Activated CD4-positive, alpha-beta memory T cell treated with anti-CD3 and anti-CD28 coated beads, Interleukin-2, amount 10 ng/mL, durations not matched to agents 7 days and 5 days (primary cell): Measurements from ENCODE around the gene WNT10A. TPM values are rescaled to one million over a fixed set of nuclear protein-coding genes. Genes with fewer than 3 reads are reported as not detected.
"Not testable (repeated sequence)": the region's sequence is repeated elsewhere in the genome, so short reads cannot be mapped to it uniquely, and the experiment has no call there.

Experiments used
- CTCF ChIA-PET: fragments of 350-600 bp; sonication (Branson Sonifier 250); formaldehyde crosslinking; loops from one replicate; lab custom pipeline; 2021; ENCODE audit warnings: antibody characterized with exemption, inconsistent platforms; lab: Charles Lee
- POLR2A ChIA-PET: fragments of 350-600 bp; sonication (Branson Sonifier 250); formaldehyde crosslinking; loops from one replicate; lab custom pipeline; 2021; ENCODE audit warnings: antibody characterized with exemption; lab: Charles Lee
- DNase-seq: peaks from one replicate; pipeline ENCODE4 v3.0.0-alpha.2; 2020
- H3K27ac Mint-ChIP-seq: one replicate; pipeline ENCODE4 v1.8.0; 2021; ENCODE audit warnings: mild to moderate bottlenecking, mixed read lengths
- H3K27me3 Mint-ChIP-seq: one replicate; pipeline ENCODE4 v1.8.0; 2021; ENCODE audit warnings: mixed read lengths
- H3K36me3 Mint-ChIP-seq: one replicate; pipeline ENCODE4 v1.8.0; 2021; ENCODE audit warnings: low read depth, mixed read lengths
- H3K4me1 Mint-ChIP-seq: one replicate; pipeline ENCODE4 v1.8.0; 2021; ENCODE audit warnings: mixed read lengths
- H3K4me3 Mint-ChIP-seq: one replicate; pipeline ENCODE4 v1.8.0; 2021; ENCODE audit warnings: mild to moderate bottlenecking, mixed read lengths
- H3K9me3 Mint-ChIP-seq: one replicate; pipeline ENCODE4 v1.8.0; 2021; ENCODE audit warnings: mixed read lengths
- total RNA-seq, 2 experiments: library from RNA; stranded (reverse); gene quantifications; one replicate each; pipeline ENCODE4 v1.2.3, GENCODE V29; 2021

The WNT10A gene
- total RNA-seq, 2 experiments from 2014 or later, result 0.70 to 1.4 TPM

DNA sequence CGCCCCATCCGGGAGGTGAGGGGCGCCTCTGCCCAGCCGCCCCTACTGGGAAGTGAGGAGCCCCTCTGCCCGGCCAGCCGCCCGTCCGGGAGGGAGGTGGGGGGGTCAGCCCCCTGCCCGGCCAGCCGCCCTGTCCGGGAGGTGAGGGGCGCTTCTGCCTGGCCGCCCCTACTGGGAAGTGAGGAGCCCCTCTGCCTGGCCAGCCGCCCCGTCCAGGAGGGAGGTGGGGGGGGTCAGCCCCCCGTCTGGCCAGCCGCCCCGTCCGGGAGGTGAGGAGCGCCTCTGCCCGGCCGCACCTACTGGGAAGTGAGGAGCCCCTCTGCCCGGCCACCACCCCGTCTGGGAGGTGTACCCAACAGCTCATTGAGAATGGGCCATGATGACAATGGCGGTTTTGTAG is 51.1 kb downstream of the WNT10A start:
- CTCF ChIA-PET, H3K27ac Mint-ChIP-seq, H3K4me1 Mint-ChIP-seq, POLR2A ChIA-PET, H3K9me3 Mint-ChIP-seq, H3K36me3 Mint-ChIP-seq, H3K4me3 Mint-ChIP-seq, DNase-seq: not testable (repeated sequence)
- H3K27me3 Mint-ChIP-seq, result peaks cover 20% of the 10 kb centered on the region

Other genes with a start within 250 kb of the WNT10A start
- 10 to 100 TPM; 41.4 to 41.8 TPM for gene ZNF142, start 221.2 kb upstream of the WNT10A start, total RNA-seq
- gene BCS1L, start 221.2 kb upstream of the WNT10A start, total RNA-seq, result 10 to 100 TPM; 35.0 to 39.8 TPM
- gene RNF25, start 208.8 kb upstream of the WNT10A start, total RNA-seq, result 10 to 100 TPM; 15.1 to 21.9 TPM
- gene STK36, start 208.8 kb upstream of the WNT10A start, total RNA-seq, result 10 to 100 TPM; 17.6 to 17.9 TPM
- 10 to 100 TPM; 27.6 to 29.2 TPM for gene TTLL4, start 170.0 kb upstream of the WNT10A start, total RNA-seq
- gene CYP27A1, start 98.7 kb upstream of the WNT10A start, total RNA-seq, result not detected
- not detected for gene PRKAG3, start 49.0 kb upstream of the WNT10A start, total RNA-seq
- not detected for gene WNT6, start 21.0 kb upstream of the WNT10A start, total RNA-seq
- gene CDK5R2, start 78.8 kb downstream of the WNT10A start, total RNA-seq, result not detected
- gene FEV, start 104.3 kb downstream of the WNT10A start, total RNA-seq, result not detected
- not detected for gene CRYBA2, start 112.6 kb downstream of the WNT10A start, total RNA-seq
- not detected for gene CFAP65, start 160.7 kb downstream of the WNT10A start, total RNA-seq
- gene IHH, start 180.1 kb downstream of the WNT10A start, total RNA-seq, result not detected